ENCODE measurements around the gene MAGI2. TPM values are rescaled to one million over a fixed set of nuclear protein-coding genes. Genes with fewer than 3 reads are reported as not detected.

MAGI2 gene
- total RNA-seq, 1 donor from 2014 or later = 5.4 TPM

GRCh38 chr7:79353720-79354468 is 99.6 kb downstream of the MAGI2 start:
- no peak for TF ChIP-seq EZH2 (IDR thresholded peaks at IDR 0.05; ENCODE audit: insufficient read depth, low read length)
- no peak for TF ChIP-seq CTCF (IDR thresholded peaks at IDR 0.05; ENCODE audit: insufficient read depth, low read depth, low read length)
- Mint-ChIP-seq H3K9me3 (ENCODE audit: unreplicated experiment) (no peaks in the 10 kb centered on the region), H3K27ac (ENCODE audit: unreplicated experiment) (no peak overlapping the region), H3K36me3 (ENCODE audit: low read depth, unreplicated experiment) (peaks cover 2% of the 10 kb centered on the region), H3K4me3 (ENCODE audit: unreplicated experiment) (no peak overlapping the region), H3K27me3 (ENCODE audit: low read depth, unreplicated experiment) (no peaks in the 10 kb centered on the region), H3K4me1 (ENCODE audit: low read depth, unreplicated experiment) (peaks cover 7% of the 10 kb centered on the region)
- Histone ChIP-seq H2AFZ (ENCODE audit: low read depth, low read length) (no peak overlapping the region), H3K36me3 (ENCODE audit: insufficient read depth, low read length) (no peaks in the 10 kb centered on the region), H3K9me3 (ENCODE audit: insufficient read depth, low read depth, low read length) (no peaks in the 10 kb centered on the region), H3K4me1 (ENCODE audit: insufficient read depth, low read length) (no peaks in the 10 kb centered on the region), H3K27ac (ENCODE audit: low read depth, low read length) (no peak overlapping the region), H3K9ac (ENCODE audit: low read length) (no peak overlapping the region), H3K27me3 (ENCODE audit: insufficient read depth, low read length) (no peaks in the 10 kb centered on the region), H3K4me2 (ENCODE audit: low read length) (no peak overlapping the region), H3K79me2 (ENCODE audit: insufficient read depth, low read length) (no peaks in the 10 kb centered on the region), H4K20me1 (ENCODE audit: insufficient read depth, low read length) (no peaks in the 10 kb centered on the region), H3K4me3 (ENCODE audit: insufficient read depth, low read depth, low read length) (no peak overlapping the region)
- FAIRE-seq (no peak), DNase-seq (ENCODE audit: low read depth) (no peak)

- Histone ChIP-seq H3K27ac (ENCODE audit: low read depth, low read length) (no peak overlapping the region), H3K4me2 (ENCODE audit: low read length) (no peak overlapping the region), H3K9ac (ENCODE audit: low read length) (no peak overlapping the region), H3K4me3 (ENCODE audit: insufficient read depth, low read depth, low read length) (no peak overlapping the region), H3K27me3 (ENCODE audit: insufficient read depth, low read length) (no peaks in the 10 kb centered on the region), H3K4me1 (ENCODE audit: insufficient read depth, low read length) (no peaks in the 10 kb centered on the region), H4K20me1 (ENCODE audit: insufficient read depth, low read length) (no peaks in the 10 kb centered on the region), H3K36me3 (ENCODE audit: insufficient read depth, low read length) (no peaks in the 10 kb centered on the region), H3K9me3 (ENCODE audit: insufficient read depth, low read depth, low read length) (no peaks in the 10 kb centered on the region), H3K79me2 (ENCODE audit: insufficient read depth, low read length) (no peaks in the 10 kb centered on the region), H2AFZ (ENCODE audit: low read depth, low read length) (no peak overlapping the region)
- H3K27me3 Mint-ChIP-seq (ENCODE audit: low read depth, unreplicated experiment) = no peaks in the 10 kb centered on the region
- H3K27ac Mint-ChIP-seq (ENCODE audit: unreplicated experiment) = no peak overlapping the region
- no peak overlapping the region for H3K4me3 Mint-ChIP-seq (ENCODE audit: unreplicated experiment)
- no peak for DNase-seq (ENCODE audit: low read depth)
- no peaks in the 10 kb centered on the region for H3K9me3 Mint-ChIP-seq (ENCODE audit: unreplicated experiment)
- H3K36me3 Mint-ChIP-seq (ENCODE audit: low read depth, unreplicated experiment) = peaks cover 2% of the 10 kb centered on the region
- no peak for FAIRE-seq
- H3K4me1 Mint-ChIP-seq (ENCODE audit: low read depth, unreplicated experiment) = peaks cover 7% of the 10 kb centered on the region
- TF ChIP-seq EZH2 (IDR thresholded peaks at IDR 0.05; ENCODE audit: insufficient read depth, low read length) = no peak
- TF ChIP-seq CTCF (IDR thresholded peaks at IDR 0.05; ENCODE audit: insufficient read depth, low read depth, low read length) = no peak
Observed at GRCh38 chr7:79352323-79352722, 101.1 kb downstream of the MAGI2 start.

GRCh38 chr7:79347351-79347750 is 106.1 kb downstream of the MAGI2 start:
- Histone ChIP-seq H3K27ac (ENCODE audit: low read depth, low read length) (no peak overlapping the region), H3K4me2 (ENCODE audit: low read length) (no peak overlapping the region), H3K27me3 (ENCODE audit: insufficient read depth, low read length) (no peaks in the 10 kb centered on the region), H3K9ac (ENCODE audit: low read length) (no peak overlapping the region), H3K9me3 (ENCODE audit: insufficient read depth, low read depth, low read length) (no peaks in the 10 kb centered on the region), H4K20me1 (ENCODE audit: insufficient read depth, low read length) (no peaks in the 10 kb centered on the region), H3K4me1 (ENCODE audit: insufficient read depth, low read length) (no peaks in the 10 kb centered on the region), H3K79me2 (ENCODE audit: insufficient read depth, low read length) (no peaks in the 10 kb centered on the region), H2AFZ (ENCODE audit: low read depth, low read length) (no peak overlapping the region), H3K36me3 (ENCODE audit: insufficient read depth, low read length) (no peaks in the 10 kb centered on the region), H3K4me3 (ENCODE audit: insufficient read depth, low read depth, low read length) (no peak overlapping the region)
- Mint-ChIP-seq H3K4me1 (ENCODE audit: low read depth, unreplicated experiment) (peaks cover 5% of the 10 kb centered on the region), H3K36me3 (ENCODE audit: low read depth, unreplicated experiment) (no peaks in the 10 kb centered on the region), H3K27me3 (ENCODE audit: low read depth, unreplicated experiment) (no peaks in the 10 kb centered on the region), H3K9me3 (ENCODE audit: unreplicated experiment) (no peaks in the 10 kb centered on the region), H3K4me3 (ENCODE audit: unreplicated experiment) (no peak overlapping the region), H3K27ac (ENCODE audit: unreplicated experiment) (no peak overlapping the region)
- DNase-seq (ENCODE audit: low read depth) (no peak), FAIRE-seq (no peak)
- TF ChIP-seq EZH2 (IDR thresholded peaks at IDR 0.05; ENCODE audit: insufficient read depth, low read length) (no peak), CTCF (IDR thresholded peaks at IDR 0.05; ENCODE audit: insufficient read depth, low read depth, low read length) (no peak)

Data from astrocyte (in vitro differentiated cells and primary cell).